ENCODE data around the gene CHTOP. TPM values are rescaled to one million over a fixed set of nuclear protein-coding genes. Genes with fewer than 3 reads are reported as not detected.

Gene CHTOP
- polyA plus RNA-seq, 1 donor from 2014 or later: 159 TPM

- TF ChIP-seq REST (IDR thresholded peaks at IDR 0.05; ENCODE audit: borderline replicate concordance): no peak
- TF ChIP-seq TAF1 (IDR thresholded peaks at IDR 0.05; ENCODE audit: low read depth): no peak
- no peak for TF ChIP-seq POLR2AphosphoS5 (IDR thresholded peaks at IDR 0.05)
- TF ChIP-seq SMC3 (conservative IDR thresholded peaks at IDR 0.05; ENCODE audit: poor library complexity): no peak
- no peak for TF ChIP-seq MXI1 (conservative IDR thresholded peaks at IDR 0.05; ENCODE audit: poor library complexity, severe bottlenecking)
- TF ChIP-seq EZH2 (IDR thresholded peaks at IDR 0.05; ENCODE audit: borderline replicate concordance, insufficient read depth, low read length, poor library complexity, severe bottlenecking): no peak
- no peak for TF ChIP-seq RAD21 (conservative IDR thresholded peaks at IDR 0.05)
- no peak for TF ChIP-seq CTCF (IDR thresholded peaks at IDR 0.05; ENCODE audit: poor library complexity, severe bottlenecking)
- TF ChIP-seq EP300 (conservative IDR thresholded peaks at IDR 0.05; ENCODE audit: poor library complexity, severe bottlenecking): no peak
- peaks cover 30% of the 10 kb centered on the region for H3K79me2 ChIP-seq (replicated peaks; ENCODE audit: insufficient read depth, low read length)
- H4K20me1 ChIP-seq (ENCODE audit: insufficient read depth): no peaks in the 10 kb centered on the region
- H3F3A ChIP-seq (ENCODE audit: insufficient read depth, low read length, poor library complexity, severe bottlenecking): no peaks in the 10 kb centered on the region
- peak overlapping the region; percentile 89 for H3K27ac ChIP-seq (ENCODE audit: low read length)
- H3K27me3 ChIP-seq (ENCODE audit: insufficient read depth, low read depth, low read length): no peaks in the 10 kb centered on the region
- peaks cover 20% of the 10 kb centered on the region for H3K36me3 ChIP-seq (ENCODE audit: insufficient read depth, low read length)
- H3K9me3 ChIP-seq (ENCODE audit: low read length): no peaks in the 10 kb centered on the region
- H3K4me3 ChIP-seq (ENCODE audit: low read length): peak overlapping the region; percentile 85
- peak overlapping the region; percentile 99 for H3K4me2 ChIP-seq (ENCODE audit: low read length)
- no peaks in the 10 kb centered on the region for H3K9me2 ChIP-seq (ENCODE audit: insufficient read depth, low read length)
- H2AFZ ChIP-seq (ENCODE audit: low read depth, low read length): peak overlapping the region; percentile 47
- peak overlapping the region; percentile 95 for H3K9ac ChIP-seq (ENCODE audit: low read length)
Measured at GRCh38 chr1:153670257-153670858, 36.5 kb downstream of the CHTOP start.

- H3K9ac ChIP-seq (ENCODE audit: low read length): peak within 1 kb of the TSS; percentile 95
- peak within 1 kb of the TSS; percentile 89 for H3K27ac ChIP-seq (ENCODE audit: low read length)
- no peaks in the 10 kb centered on the region for H3K9me2 ChIP-seq (ENCODE audit: insufficient read depth, low read length)
- peaks cover 30% of the 10 kb centered on the region for H3K79me2 ChIP-seq (replicated peaks; ENCODE audit: insufficient read depth, low read length)
- H4K20me1 ChIP-seq (ENCODE audit: insufficient read depth): no peaks in the 10 kb centered on the region
- H3F3A ChIP-seq (ENCODE audit: insufficient read depth, low read length, poor library complexity, severe bottlenecking): no peaks in the 10 kb centered on the region
- peak within 1 kb of the TSS; percentile 47 for H2AFZ ChIP-seq (ENCODE audit: low read depth, low read length)
- H3K36me3 ChIP-seq (ENCODE audit: insufficient read depth, low read length): peaks cover 20% of the 10 kb centered on the region
- peak; percentile 42 for TF ChIP-seq SMC3 (conservative IDR thresholded peaks at IDR 0.05; ENCODE audit: poor library complexity)
- TF ChIP-seq EP300 (conservative IDR thresholded peaks at IDR 0.05; ENCODE audit: poor library complexity, severe bottlenecking): peak; percentile 51
- TF ChIP-seq REST (IDR thresholded peaks at IDR 0.05; ENCODE audit: borderline replicate concordance): peak; percentile 86
- TF ChIP-seq RAD21 (conservative IDR thresholded peaks at IDR 0.05): no peak
- TF ChIP-seq TAF1 (IDR thresholded peaks at IDR 0.05; ENCODE audit: low read depth): peak; percentile 97
- TF ChIP-seq EZH2 (IDR thresholded peaks at IDR 0.05; ENCODE audit: borderline replicate concordance, insufficient read depth, low read length, poor library complexity, severe bottlenecking): no peak
- peak; percentile 98 for TF ChIP-seq POLR2AphosphoS5 (IDR thresholded peaks at IDR 0.05)
- TF ChIP-seq CTCF (IDR thresholded peaks at IDR 0.05; ENCODE audit: poor library complexity, severe bottlenecking): peak; percentile 83
- TF ChIP-seq MXI1 (conservative IDR thresholded peaks at IDR 0.05; ENCODE audit: poor library complexity, severe bottlenecking): peak; percentile 77
- peak within 1 kb of the TSS; percentile 85 for H3K4me3 ChIP-seq (ENCODE audit: low read length)
- H3K27me3 ChIP-seq (ENCODE audit: insufficient read depth, low read depth, low read length): no peaks in the 10 kb centered on the region
- H3K4me2 ChIP-seq (ENCODE audit: low read length): peak within 1 kb of the TSS; percentile 99
- no peaks in the 10 kb centered on the region for H3K9me3 ChIP-seq (ENCODE audit: low read length)
Measured at GRCh38 chr1:153670859-153671627, 37.2 kb downstream of the CHTOP start, which contains the start of gene ILF2. ILF2 (minus strand) TSS chr1:153670993; CDS start chr1:153670922, 71 bp downstream.
